Measurements from ENCODE around the gene FYCO1.

Gene FYCO1

GRCh38 chr3:45965653-45966052 lies 30.0 kb downstream of the FYCO1 start:
- no peak for DNase-seq (ENCODE audit: low spot score)
- in situ Hi-C loops (cut with MboI; ENCODE audit: low pct_unique_long_range_greater_than_20kb, low sequenced_read_pairs, unreplicated experiment) = no loop called here
- TF ChIP-seq CTCF (IDR thresholded peaks at IDR 0.05; ENCODE audit: extremely low read depth, insufficient read depth, missing control alignments) = no peak

- no peak for TF ChIP-seq CTCF (IDR thresholded peaks at IDR 0.05; ENCODE audit: extremely low read depth, insufficient read depth, missing control alignments)
- DNase-seq (ENCODE audit: low spot score) = no peak
- in situ Hi-C loops (cut with MboI; ENCODE audit: low pct_unique_long_range_greater_than_20kb, low sequenced_read_pairs, unreplicated experiment) = no loop called here
Observed at GRCh38 chr3:45965253-45965652, 30.4 kb downstream of the FYCO1 start.

- in situ Hi-C loops (cut with MboI; ENCODE audit: low pct_unique_long_range_greater_than_20kb, low sequenced_read_pairs, unreplicated experiment) = no loop called here
- peak; percentile 56 for DNase-seq (ENCODE audit: low spot score)
- no peak for TF ChIP-seq CTCF (IDR thresholded peaks at IDR 0.05; ENCODE audit: extremely low read depth, insufficient read depth, missing control alignments)
Observed at GRCh38 chr3:45964139-45964538, 31.5 kb downstream of the FYCO1 start.

GRCh38 chr3:45962033-45962432 lies 33.6 kb downstream of the FYCO1 start:
- DNase-seq (ENCODE audit: low spot score) = peak; percentile 72
- no peak for TF ChIP-seq CTCF (IDR thresholded peaks at IDR 0.05; ENCODE audit: extremely low read depth, insufficient read depth, missing control alignments)
- in situ Hi-C loops (cut with MboI; ENCODE audit: low pct_unique_long_range_greater_than_20kb, low sequenced_read_pairs, unreplicated experiment) = no loop called here

- DNase-seq (ENCODE audit: low spot score) = no peak
- no peak for TF ChIP-seq CTCF (IDR thresholded peaks at IDR 0.05; ENCODE audit: extremely low read depth, insufficient read depth, missing control alignments)
- in situ Hi-C loops (cut with MboI; ENCODE audit: low pct_unique_long_range_greater_than_20kb, low sequenced_read_pairs, unreplicated experiment) = no loop called here
Observed at GRCh38 chr3:45960289-45960688, 35.3 kb downstream of the FYCO1 start.

- in situ Hi-C loops (cut with MboI; ENCODE audit: low pct_unique_long_range_greater_than_20kb, low sequenced_read_pairs, unreplicated experiment) = no loop called here
- no peak for DNase-seq (ENCODE audit: low spot score)
- TF ChIP-seq CTCF (IDR thresholded peaks at IDR 0.05; ENCODE audit: extremely low read depth, insufficient read depth, missing control alignments) = no peak
Observed at GRCh38 chr3:45959201-45959600, 36.4 kb downstream of the FYCO1 start.

- TF ChIP-seq CTCF (IDR thresholded peaks at IDR 0.05; ENCODE audit: extremely low read depth, insufficient read depth, missing control alignments) = no peak
- no peak for DNase-seq (ENCODE audit: low spot score)
- in situ Hi-C loops (cut with MboI; ENCODE audit: low pct_unique_long_range_greater_than_20kb, low sequenced_read_pairs, unreplicated experiment) = no loop called here
Observed at GRCh38 chr3:45958321-45958791, 37.3 kb downstream of the FYCO1 start.

Data from GM13977 (cell line).